NCI-H1436 (cell line): ENCODE results near the gene DNASE1L3.
A peak's percentile ranks its signal among the peaks of the same experiment; 100 is the strongest.
"Not testable (repeated sequence)": the region's sequence is repeated elsewhere in the genome, so short reads cannot be mapped to it uniquely, and the experiment has no call there.

Source experiments
- DNase-seq: peaks from one replicate; lab custom pipeline; 2025; lab: John Stamatoyannopoulos, UW

DNASE1L3 gene, protein sequence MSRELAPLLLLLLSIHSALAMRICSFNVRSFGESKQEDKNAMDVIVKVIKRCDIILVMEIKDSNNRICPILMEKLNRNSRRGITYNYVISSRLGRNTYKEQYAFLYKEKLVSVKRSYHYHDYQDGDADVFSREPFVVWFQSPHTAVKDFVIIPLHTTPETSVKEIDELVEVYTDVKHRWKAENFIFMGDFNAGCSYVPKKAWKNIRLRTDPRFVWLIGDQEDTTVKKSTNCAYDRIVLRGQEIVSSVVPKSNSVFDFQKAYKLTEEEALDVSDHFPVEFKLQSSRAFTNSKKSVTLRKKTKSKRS

DNA sequence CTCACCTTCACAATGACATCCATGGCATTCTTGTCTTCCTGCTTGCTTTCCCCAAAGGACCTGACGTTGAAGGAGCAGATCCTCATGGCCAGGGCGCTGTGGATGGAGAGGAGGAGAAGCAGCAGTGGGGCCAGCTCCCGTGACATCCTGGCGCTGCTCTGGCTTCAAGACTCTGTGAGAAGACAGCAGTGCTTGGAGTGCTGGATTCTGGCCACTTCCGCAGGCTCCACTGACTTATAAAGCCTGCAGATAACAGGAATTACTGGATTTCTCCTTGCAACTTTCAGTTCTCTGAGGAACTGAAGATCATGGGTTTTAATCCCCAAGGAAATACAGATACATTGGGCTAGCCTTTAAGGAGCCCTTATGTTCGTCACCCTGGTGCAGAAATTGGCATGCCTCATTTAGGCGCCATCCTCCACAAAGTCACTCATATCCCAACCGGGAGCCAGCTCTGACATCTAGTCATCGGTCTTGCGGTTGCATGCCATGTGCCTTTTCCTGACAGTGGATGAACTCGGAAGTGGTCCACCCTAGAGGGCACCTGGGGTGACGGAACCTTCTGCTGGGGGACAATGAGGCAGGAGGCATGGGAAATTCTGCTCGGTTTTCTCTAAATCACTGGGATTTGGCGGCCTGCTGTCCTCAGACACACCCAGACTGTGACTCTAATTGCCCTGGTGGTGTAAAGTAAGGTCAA lies at the start of gene DNASE1L3:
DNASE1L3 (minus strand) TSS at position 212 of the 700 bp plus-strand sequence; CDS start at position 146, 66 bp downstream.
- DNase-seq = no peak

DNA sequence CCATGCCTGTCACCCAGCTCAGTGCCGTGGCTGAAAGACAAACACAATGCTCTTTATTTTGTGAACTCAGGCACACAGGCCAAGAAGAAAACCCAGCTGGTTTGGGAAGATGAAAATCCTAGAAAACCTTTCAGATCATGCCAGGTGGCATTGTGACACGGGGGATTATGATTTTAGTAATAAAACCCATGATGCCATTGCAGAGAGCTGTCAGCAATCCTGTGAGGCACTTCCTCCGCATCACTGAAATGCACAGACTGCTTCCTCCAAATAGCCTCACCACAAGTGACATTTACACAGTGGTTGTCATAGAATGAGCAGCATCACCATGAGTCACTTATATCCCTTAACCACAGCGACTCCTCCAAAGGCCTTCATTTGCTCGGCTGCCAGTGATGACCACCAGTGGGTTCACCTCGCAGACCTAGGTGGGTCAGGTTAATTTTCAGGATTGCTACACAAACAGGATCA lies 49.5 kb upstream of the DNASE1L3 start:
- no peak for DNase-seq

DNA sequence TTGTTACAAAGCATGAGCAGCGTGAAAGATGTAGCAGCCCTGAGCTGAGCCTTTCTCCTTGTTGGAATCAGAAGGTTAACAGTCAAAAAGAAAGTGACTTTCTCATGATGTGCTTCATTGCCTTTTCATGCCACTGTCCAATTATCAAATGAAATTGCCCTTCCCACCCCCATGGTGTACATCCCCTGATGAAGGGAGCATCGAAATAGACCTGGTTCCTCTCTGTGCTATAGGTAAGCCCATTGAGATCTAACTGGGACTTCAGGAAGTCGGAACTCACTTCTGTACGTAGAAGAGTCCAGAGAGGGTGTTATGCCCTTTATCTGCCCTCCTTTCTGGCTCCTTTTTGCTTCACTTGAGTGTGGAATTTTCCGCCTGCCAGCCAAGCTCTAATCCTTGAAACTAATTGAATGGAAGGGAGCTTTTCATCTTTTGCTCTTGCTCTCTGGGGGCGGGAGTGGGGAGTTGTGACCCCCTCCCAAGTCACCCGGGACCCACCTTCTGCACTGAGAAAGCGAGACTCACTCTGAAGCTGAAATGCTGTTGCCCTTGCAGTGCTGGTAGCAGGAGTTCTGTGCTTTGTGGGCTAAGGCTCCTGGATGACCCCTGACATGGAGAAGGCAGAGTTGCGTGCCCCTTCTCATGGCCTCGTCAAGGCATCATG lies 47.8 kb upstream of the DNASE1L3 start:
- DNase-seq = no peak

DNA sequence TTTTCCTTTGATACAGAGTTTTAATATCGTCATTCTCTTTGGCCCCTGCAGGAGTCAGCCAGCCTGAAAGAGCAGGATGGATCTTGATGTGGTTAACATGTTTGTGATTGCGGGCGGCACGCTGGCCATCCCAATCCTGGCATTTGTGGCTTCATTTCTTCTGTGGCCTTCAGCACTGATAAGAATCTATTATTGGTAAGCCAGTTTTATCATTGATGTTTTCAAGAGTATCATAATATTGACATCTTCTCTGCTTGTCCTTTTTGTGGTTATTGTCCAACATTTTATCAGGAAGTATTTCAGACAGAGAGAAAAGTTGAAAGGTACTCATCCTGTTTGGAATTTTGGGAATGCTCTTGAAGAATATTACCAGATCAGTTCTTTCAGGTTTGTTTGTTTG lies 45.7 kb upstream of the DNASE1L3 start:
- no peak for DNase-seq

DNA sequence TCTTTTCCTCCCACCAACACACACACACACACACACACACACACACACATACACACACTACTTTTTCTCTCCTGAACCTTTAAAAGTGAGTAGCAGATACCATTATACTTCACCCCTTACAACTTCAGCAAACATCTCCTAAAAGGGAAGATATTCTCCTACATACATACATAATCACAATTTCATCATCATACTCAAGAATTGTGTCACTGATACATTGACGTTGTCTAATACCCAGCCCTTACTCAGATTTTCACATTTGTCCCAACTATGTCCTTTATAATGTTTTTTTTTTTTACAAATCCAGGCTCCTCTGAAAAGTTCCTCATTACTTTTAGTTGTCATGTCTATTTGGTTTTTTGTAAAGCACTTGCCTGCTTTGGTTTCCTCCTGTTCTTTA lies 45.3 kb upstream of the DNASE1L3 start:
- no peak for DNase-seq

DNA sequence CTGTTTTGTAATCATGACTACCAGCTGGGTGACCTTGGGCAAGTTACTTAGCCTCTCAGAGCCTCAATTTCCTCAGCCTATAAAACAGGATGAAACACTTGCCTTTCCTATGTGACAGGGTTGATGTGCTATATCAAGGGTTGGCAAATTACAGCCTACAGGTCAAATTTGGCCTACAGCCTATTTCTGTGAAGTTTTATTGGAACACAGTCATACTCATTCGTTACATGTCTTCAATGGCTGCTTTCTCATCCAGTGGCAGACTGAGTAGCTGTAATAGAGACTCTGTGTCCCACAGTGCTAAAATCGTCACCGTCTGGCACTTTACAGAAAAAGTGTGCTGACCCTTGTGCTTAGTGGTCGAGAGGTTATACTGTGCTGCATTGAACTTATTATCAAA lies 43.4 kb upstream of the DNASE1L3 start:
- DNase-seq = no peak

DNA sequence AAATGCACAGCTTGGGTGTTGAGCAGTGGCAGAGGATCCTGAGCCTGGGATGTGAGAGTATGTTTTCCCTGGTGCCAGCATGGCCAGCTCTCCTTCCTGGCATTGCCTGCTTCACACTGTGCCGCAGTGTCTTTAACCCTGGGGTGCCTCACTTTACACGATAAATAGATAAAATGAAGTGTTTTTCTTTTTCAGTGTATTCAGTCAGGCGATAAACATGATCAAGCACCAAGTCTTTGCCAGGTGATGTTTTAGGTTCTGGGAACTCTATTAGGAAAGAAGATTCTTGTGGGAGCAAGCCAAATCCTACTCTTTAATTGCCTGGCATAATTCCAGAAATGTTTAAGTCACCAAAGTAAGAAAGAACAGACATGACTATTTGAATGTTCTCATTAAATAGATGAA lies 40.9 kb upstream of the DNASE1L3 start:
- no peak for DNase-seq

DNA sequence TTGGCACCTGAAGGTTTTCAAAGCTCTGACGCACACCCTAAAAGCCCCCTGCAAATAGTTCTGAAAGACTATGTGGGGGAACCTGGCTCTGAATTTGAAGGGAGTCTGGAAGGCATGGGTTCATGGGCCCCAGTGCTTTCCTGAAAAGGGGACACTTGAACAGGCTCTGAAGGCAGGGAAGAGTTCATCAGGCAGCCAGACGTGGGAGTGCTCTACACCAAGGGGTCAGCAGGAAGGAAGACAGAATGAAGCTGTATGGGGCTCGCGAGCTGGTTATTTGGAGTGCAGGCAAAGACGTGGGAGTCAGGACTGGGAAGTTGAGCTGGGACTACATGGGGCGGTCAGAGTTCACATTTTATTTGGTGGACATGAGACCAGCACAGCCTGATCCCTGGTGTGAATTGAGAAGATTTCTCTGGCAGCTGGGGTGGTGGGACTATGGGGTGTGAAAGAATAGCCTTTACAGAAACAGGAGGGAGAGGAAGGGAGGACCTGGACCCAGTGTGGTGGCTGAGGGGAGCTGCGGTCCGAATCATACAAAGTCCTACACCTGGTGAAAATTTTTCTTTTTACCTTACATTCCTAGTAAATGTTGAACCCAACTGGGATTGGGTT lies 39.4 kb upstream of the DNASE1L3 start:
- no peak for DNase-seq

DNA sequence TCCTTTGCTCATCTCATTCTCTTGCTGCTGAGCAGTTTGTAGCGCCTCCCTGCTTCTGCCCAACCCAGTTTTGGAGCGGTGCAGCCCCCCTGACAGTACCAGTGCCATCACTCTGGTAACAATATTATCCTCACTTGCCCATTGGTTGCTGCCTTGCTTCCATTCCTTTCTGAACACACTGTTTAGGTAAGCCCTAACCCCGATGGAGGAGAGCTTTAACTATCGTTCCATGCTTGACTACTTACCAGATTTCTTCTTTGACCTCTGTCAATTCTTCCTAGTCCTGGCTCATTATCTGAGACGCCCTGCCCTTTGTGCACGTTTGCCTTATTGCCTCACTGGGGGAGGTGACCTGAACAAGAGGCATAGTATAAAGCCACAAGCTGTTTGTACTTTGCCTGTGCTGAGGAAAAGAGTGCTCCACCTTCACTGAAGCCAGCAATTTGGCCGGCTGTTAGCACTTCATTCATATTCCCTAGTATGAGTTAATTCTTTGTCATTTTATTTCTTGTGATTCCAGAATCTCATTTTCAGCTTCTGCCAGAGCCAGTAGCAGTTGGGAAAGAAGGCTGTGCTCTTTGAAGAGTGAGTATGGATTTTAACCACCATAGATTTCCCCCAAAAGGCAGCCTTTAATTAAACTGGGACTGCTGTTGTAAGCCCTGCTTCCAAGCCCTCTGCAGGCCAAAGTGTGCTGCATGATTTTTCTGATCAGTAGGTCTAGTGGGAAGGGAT lies 38.8 kb upstream of the DNASE1L3 start:
- DNase-seq = no peak

DNA sequence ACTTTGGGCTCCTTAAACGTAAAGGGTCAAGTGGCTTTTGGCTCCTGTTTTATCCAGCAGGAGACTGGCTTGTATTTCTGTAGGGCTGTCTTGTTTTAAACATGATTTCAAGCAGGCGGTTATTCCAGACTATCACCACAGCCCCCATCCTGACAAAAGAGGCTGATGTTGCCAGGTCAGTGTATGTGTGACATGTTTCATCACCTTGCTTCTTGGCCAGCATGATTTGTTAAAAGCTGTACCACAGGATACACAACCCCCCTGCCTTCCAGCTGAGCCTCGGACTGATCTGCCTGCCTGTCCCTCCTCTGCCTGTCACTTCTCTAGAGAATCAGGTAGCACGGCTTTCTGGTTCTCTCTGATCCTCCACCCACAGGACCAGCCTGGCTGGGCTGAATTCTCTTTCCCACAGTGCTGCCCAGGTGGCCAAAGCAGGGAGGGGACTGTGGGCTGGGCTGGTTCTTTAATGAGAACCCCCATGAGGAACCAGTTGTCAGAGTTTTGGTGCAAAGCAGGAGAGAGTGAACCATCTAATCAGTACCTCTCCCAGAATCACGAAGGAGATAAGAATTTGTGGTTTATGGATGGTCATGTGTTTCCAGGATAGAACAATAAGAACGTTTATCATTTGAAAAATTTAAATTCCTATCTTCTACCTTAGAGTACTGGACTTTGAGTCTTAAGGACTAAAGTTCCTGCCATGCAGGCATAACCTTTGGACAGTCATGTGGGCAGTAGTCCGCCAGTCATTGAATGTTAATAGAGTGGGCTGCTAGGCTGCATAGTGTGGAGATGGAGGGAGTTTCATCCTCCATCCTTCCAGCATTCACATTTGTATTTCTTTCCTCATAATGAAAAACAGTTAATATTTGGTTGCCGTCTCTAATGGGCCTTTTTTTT lies 35.6 kb upstream of the DNASE1L3 start:
- no peak for DNase-seq

DNA sequence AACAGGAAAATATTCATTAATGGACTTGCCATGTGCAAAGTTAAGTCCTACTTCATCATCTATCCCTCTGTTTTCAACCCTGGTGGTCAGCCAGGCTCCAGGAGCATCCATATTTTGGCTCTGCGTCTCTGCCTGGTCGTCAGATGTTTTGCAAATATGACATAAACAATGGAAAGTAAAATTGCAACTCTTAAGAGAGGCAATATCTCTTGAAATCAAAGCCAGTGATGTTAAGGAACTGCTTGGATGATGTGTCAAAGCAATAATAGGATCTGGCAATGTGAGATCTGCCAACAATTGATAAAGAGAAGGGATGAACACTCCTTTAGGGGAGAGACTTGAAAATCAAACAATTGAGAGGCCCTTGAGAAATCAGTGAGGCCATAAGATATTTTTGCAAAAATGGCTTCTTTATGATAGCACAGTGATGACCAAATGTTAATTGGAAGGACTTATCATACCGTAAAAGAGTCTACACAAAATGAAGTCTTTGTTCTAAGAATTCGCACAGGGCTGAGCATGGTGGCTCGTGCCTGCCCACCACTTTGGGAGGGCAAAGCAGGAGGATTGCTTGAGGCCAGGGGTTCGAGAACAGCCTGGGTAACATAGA lies 33.3 kb upstream of the DNASE1L3 start:
- no peak for DNase-seq

DNA sequence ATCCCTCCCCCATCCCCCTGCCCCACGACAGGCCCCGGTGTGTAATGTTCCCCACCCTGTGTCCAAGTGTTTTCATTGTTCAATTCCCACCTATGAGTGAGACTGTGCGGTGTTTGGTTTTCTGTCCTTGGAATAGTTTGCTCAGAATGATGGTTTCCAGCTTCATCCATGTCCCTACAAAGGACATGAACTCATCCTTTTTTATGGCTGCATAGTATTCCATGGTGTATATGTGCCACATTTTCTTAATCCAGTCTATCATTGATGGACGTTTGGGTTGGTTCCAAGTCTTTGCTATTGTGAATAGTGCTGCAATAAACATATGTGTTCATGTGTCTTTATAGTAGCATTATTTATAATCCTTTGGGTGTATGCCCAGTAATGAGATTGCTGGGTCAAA lies 32.1 kb upstream of the DNASE1L3 start:
- DNase-seq = not testable (repeated sequence)

DNA sequence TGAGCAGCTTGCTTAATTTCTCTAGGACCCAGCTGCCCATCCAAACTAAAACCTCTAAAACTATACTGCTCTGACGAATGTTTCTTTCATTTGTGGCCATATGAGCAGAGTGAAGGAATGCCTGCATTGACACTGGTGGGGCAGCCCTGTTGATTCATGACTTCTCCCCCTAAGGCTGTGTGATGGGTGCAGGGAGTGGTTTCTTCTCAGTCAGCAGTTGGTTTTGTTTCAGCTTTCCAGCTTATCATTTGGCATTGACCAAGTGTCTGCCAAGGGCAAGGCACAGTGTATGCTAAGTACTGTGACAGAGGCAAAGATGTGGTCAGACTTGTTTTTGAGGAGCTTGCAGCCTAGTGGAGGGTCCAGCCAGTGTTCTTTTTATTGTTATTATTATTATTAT lies 31.6 kb upstream of the DNASE1L3 start:
- no peak for DNase-seq

DNA sequence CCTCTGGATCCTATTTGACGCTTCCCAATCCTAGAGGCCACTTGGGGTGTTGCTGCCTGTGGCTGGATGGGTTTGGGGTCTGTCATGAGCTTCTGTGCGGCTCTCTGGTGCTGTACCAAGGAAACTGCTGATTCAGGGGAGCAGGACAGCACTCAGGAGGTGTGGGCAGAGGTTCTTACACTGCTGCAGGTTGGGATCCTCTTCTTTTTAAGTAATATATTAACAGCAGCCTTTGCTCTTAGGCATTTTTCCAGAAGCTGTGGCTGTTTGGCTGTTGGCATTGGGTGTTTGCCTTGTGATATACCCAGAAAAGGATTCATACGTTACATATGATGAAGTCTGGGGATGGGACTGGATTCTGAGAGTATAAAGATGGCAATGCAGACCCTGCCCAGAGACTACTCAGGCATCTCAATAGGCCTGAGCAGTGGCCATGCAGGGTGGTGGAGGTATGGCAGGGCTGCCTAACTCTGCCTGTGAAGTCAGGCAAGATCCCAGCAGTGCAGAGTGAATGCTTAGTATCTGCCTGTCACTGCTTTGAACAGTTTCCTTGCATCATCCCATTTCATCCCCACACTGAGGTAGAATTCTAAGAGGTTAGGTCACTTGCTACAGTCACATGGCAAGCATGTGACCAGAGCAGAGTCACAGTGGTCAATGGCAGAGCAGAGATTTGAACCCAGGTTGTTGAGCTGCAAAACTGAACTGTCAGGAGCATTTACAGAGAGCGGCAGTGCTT lies 30.7 kb upstream of the DNASE1L3 start:
- DNase-seq = no peak

DNA sequence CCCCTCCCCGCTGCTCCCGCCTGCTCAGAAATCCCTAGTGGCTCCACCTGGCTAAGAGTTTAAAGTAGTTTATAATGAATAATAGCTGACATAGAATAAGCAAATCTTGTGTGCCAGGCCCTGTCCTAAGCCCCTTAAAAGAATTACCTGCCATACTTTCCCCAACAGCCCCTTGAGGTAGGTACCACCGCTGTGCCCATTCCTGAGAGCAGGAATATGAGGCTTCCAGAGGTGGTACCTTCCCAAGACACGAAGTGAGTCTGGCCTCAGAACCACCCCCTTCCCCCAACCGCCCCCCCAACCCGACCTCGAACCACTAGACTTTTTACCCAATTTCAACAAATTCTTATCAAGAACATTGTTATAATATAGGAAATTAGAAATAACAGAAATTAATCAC lies 28.1 kb upstream of the DNASE1L3 start:
- no peak for DNase-seq

DNA sequence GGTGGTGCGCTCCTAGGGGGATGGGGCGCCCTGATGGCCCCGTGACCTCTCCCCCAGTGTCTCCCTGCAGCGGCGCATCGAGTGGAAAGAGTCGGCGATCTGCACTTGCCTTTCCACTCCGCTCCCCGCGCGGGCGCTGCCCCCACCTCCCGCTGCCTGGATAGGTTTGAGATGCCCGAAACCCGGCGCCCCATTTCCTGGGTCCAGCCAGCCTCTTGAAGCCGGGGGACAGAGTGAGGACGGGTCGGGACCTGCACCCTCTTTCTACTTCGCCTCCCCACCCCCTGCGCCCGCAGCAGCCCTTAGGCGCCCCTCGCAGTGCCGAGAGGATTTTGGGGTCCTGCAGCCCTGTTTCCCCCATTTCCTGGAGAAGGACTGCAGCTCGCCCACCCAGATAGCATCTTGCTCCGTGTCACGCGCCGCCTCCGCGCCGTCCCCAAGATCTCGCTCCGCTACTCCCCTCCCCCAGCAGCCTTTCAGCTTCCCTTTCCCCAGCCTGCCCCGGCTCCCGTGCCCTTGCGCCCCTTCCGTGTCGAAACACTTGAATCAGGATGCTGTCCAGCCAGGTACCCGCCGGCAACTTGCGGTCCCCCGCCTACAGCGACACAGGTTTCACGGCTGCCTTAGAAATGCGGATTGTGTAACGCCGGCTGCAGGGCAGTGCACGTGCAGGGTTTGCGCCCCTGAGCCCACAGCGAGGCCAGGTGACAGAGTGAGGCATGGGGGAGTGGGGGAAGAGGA lies 27.3 kb upstream of the DNASE1L3 start:
- DNase-seq = no peak

DNA sequence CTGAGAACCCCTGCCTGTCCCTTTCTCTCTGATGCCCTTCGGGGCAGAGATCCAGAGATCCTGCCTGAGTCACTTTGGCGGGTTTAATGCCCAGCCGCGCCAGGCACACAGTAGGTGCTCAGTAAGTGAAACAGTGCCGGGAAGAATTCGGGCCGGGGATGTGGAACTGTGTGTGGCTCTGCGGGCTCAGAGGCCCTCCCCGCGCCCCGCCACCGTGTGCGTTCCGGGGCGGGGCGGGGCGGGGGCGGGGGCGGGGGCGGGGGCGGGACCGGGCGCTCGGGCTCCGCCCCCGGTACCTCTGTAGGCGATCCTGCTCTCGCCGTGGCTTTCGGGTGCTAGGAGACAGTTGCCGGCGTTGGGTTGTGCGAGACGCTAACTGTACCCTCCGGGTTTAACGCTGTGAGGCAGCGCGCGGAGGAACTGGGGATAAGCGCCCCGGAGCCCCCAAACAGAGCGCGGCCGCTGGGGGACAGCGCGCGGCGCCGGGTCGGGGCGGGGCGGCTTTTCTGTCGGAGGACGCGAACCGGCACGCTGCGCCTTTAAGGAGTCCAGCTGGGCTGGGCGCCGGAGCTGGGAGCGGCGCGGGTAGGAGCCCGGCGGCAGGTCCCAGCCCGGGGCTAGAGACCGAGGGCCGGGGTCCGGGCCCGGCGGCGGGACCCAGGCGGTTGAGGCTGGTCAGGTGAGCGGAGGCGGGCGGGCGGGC lies 26.6 kb upstream of the DNASE1L3 start, which contains the start of gene ABHD6:
ABHD6 (plus strand) TSS at position 555 of the 703 bp plus-strand sequence. CDS start 18,795 bp downstream, outside the sequence.
- DNase-seq = peak; percentile 23
